ENCODE results near the gene TLE3.

GRCh38 chr15:70034596-70034995 lies 63.1 kb downstream of the TLE3 start:
- no peak for TF ChIP-seq ZNF274 (IDR thresholded peaks at IDR 0.05; ENCODE audit: low read depth, low read length)
- TF ChIP-seq SUZ12 (IDR thresholded peaks at IDR 0.05; ENCODE audit: extremely low read depth, insufficient read depth, insufficient read length): no peak
- TF ChIP-seq YY1 (IDR thresholded peaks at IDR 0.05; ENCODE audit: insufficient read depth, insufficient read length): no peak
